Muscle layer of duodenum (tissue), 2 donors: ENCODE data around the gene FES.
A peak's percentile ranks its signal among the peaks of the same experiment; 100 is the strongest.
"Not testable (repeated sequence)": the region's sequence is repeated elsewhere in the genome, so short reads cannot be mapped to it uniquely, and the experiment has no call there.

Source experiments
- H3K27ac ChIP-seq: one replicate; pipeline ENCODE4 v1.7.0; 2013; ENCODE audit warnings: mild to moderate bottlenecking, low read length
- H3K27me3 ChIP-seq: one replicate; pipeline ENCODE4 v1.7.0; 2013; ENCODE audit warnings: low read depth, mild to moderate bottlenecking, control low read depth, low read length
- H3K36me3 ChIP-seq, 2 donors: one replicate each; pipeline ENCODE4 v1.7.0; 2013; ENCODE audit warnings: low read length in 2 of 2, control low read depth in 1 of 2, mild to moderate bottlenecking in 1 of 2; ENCODE audit not compliant: insufficient read depth in 2 of 2, control insufficient read depth in 1 of 2
- H3K4me1 ChIP-seq, 2 donors: one replicate each; pipeline ENCODE4 v1.7.0; 2013; ENCODE audit warnings: low read length in 2 of 2, mild to moderate bottlenecking in 2 of 2, control low read depth in 1 of 2, moderate library complexity in 1 of 2; ENCODE audit not compliant: insufficient read depth in 2 of 2, control insufficient read depth in 1 of 2
- H3K4me3 ChIP-seq, 2 donors: one replicate each; pipeline ENCODE4 v1.7.0; 2013; ENCODE audit warnings: low read length in 2 of 2, low read depth in 1 of 2, mild to moderate bottlenecking in 1 of 2
- H3K9me3 ChIP-seq, 2 donors: one replicate each; pipeline ENCODE4 v1.7.0; 2013; ENCODE audit warnings: low read length in 2 of 2, control low read depth in 1 of 2, mild to moderate bottlenecking in 1 of 2; ENCODE audit not compliant: control insufficient read depth in 1 of 2
- donor health status: healthy.

The FES gene

GRCh38 chr15:90915216-90915807 is 31.0 kb downstream of the FES start:
- Histone ChIP-seq H3K4me3 (no peak overlapping the region), H3K27ac (peak overlapping the region; percentile 16), H3K4me1 (no peaks in the 10 kb centered on the region), H3K36me3 (peaks cover 85 to 97% of the 10 kb centered on the region in 2 donors), H3K27me3 (no peaks in the 10 kb centered on the region), H3K9me3 (no peaks in the 10 kb centered on the region)

DNA sequence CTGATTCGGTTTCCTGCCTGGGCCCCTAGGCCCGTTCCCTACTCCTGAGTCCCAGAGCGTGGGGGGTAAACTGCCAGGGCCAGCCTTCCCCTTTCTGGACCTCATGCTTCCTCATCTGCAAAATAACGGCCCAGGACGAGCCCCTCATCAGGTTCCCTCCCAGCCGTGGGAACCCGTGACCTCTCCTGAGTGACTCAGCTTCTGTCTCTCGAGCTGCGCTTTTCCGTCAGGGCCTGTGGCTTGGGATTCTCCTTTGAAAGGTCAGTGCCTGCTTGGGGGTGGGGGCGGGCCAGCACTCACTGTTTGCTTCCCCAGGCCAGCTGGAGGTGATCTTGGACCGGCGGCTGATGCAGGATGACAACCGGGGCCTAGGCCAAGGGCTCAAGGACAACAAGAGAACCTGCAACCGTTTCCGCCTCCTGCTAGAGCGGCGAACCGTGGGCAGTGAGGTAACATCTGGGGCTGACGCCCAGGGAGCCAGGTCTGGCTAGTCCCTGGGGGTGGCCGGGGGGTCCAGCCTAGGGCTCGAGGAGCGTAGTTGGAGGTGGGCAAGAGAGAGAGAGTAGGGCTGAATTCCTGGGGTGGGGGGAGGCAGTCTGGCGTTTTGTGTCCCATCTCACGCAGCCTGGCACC is 31.6 kb downstream of the FES start:
- H3K9me3 ChIP-seq = no peaks in the 10 kb centered on the region
- H3K4me3 ChIP-seq = peak overlapping the region in 1 of 2 donors; percentile 25
- H3K27me3 ChIP-seq = no peaks in the 10 kb centered on the region
- peaks cover 85 to 97% of the 10 kb centered on the region in 2 donors for H3K36me3 ChIP-seq
- no peaks in the 10 kb centered on the region for H3K4me1 ChIP-seq
- H3K27ac ChIP-seq = peak overlapping the region; percentile 23

DNA sequence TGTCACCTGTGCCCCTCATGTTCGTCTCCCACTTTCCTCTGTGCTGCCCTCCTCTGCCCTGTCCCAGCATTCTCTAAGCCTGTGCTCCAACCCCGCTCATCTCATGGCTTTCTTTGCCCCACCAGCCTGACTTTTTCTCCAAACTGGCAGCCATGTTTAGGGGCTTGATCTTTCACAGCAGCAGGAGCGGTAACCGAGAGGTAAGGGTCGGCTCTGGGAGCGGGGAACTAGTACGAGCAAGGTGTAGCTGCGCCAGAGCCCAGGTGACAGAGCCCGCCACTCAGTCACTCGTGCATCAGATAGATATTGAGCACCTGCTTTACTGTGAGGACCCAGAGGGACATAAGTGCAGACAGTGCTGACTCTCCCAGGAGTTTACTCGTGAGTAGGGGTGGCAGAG is 32.2 kb downstream of the FES start:
- Histone ChIP-seq H3K4me1 (no peaks in the 10 kb centered on the region), H3K9me3 (no peaks in the 10 kb centered on the region), H3K4me3 (peak overlapping the region in 1 of 2 donors; percentile 25), H3K27ac (peak overlapping the region; percentile 23), H3K27me3 (no peaks in the 10 kb centered on the region), H3K36me3 (peaks cover 83 to 97% of the 10 kb centered on the region in 2 donors)

- Histone ChIP-seq H3K36me3 (peaks cover 72 to 88% of the 10 kb centered on the region in 2 donors), H3K4me1 (no peaks in the 10 kb centered on the region), H3K9me3 (no peaks in the 10 kb centered on the region), H3K27me3 (no peaks in the 10 kb centered on the region), H3K27ac (no peak overlapping the region), H3K4me3 (no peak overlapping the region)
Measured at GRCh38 chr15:90917569-90917968, 33.3 kb downstream of the FES start.

DNA sequence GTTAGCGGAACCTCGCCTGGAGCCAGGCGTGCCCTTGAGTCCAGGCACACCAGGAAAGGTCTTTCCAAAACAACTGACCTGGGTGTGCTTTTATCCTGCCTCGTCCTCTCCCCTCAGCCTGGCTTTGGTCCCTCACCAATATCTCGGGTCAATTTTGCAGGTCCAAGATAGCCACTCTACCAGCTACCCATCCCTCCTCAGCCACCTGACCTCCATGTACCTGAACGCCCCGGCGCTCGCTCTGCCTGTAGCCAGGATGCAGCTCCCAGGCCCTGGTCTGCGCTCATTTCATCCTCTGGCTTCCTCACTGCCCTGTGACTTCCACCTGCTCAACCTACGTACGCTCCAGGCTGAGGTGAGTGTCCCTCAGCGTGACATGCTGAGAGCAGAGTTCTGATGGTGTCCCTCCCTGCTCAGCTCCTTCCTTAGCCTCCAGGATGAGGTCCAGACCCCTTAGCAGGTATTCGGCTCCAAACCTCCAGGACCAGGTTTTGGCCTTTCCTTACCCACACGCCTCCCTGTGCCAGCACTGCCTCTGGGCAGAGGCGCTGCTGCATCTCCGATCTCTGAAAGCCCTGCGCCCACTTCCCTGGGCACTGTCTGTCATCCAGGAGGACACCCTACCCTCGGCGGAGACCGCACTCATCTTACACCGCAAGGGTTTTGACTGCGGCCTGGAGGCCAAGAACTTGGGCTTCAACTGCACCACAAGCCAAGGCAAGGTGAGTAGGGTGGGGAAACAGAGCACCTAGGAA is 33.9 kb downstream of the FES start:
- Histone ChIP-seq H3K36me3 (peaks cover 66 to 82% of the 10 kb centered on the region in 2 donors), H3K4me1 (no peaks in the 10 kb centered on the region), H3K4me3 (no peak overlapping the region), H3K27ac (no peak overlapping the region), H3K27me3 (no peaks in the 10 kb centered on the region), H3K9me3 (no peaks in the 10 kb centered on the region)

DNA sequence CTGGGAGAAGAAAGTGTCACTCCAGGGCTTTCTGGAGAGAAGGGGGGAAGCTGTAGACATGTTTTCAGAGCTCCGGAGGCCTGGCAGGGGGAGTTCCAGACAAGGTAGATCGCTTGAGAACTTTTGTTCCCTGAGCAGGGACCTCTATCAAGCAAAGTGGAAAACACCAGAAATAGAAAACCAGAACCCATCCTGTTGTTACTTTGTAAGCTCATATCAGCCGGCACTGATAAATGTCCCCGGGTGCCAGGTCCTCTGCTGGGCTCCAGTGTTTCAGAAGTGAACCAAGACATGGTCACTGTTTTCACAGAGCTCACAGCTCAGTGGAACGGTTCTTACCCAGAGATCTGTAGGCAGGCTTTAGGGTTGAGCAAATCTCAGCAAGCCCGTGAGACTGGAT is 34.5 kb downstream of the FES start:
- H3K4me1 ChIP-seq = no peaks in the 10 kb centered on the region
- peaks cover 60 to 76% of the 10 kb centered on the region in 2 donors for H3K36me3 ChIP-seq
- no peak overlapping the region for H3K27ac ChIP-seq

DNA sequence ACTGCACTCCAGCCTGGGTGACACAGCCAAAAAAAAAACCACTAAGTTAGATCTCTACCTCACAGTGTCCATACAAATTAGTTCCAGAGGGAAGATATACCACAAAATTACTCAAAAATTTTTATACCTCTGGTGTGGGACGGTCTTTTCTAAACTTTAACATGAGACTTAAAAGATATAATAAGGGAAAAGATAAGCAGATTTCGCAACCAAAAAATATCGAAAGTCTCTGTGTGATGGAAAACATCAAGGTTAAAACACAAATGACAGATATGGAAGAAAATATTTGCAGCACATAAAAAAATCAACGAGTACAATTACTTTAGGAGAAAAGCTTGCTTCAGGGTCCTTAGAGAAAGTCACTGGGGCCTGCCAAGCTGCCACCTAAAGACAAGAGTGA is 37.6 kb downstream of the FES start:
- no peaks in the 10 kb centered on the region for H3K27me3 ChIP-seq
- H3K9me3 ChIP-seq = no peaks in the 10 kb centered on the region
- H3K27ac ChIP-seq = no peak overlapping the region
- peaks cover 42 to 46% of the 10 kb centered on the region in 2 donors for H3K36me3 ChIP-seq
- no peak overlapping the region for H3K4me3 ChIP-seq
- H3K4me1 ChIP-seq = no peaks in the 10 kb centered on the region

More for the DNA sequence above, 34.5 kb downstream of the FES start:
- Histone ChIP-seq H3K9me3 (no peaks in the 10 kb centered on the region), H3K4me3 (no peak overlapping the region), H3K27me3 (no peaks in the 10 kb centered on the region)

GRCh38 chr15:90922712-90923322 is 38.5 kb downstream of the FES start:
- H3K9me3 ChIP-seq, H3K4me3 ChIP-seq, H3K27ac ChIP-seq, H3K4me1 ChIP-seq, H3K27me3 ChIP-seq: not testable (repeated sequence)
- peaks cover 33 to 38% of the 10 kb centered on the region in 2 donors for H3K36me3 ChIP-seq

DNA sequence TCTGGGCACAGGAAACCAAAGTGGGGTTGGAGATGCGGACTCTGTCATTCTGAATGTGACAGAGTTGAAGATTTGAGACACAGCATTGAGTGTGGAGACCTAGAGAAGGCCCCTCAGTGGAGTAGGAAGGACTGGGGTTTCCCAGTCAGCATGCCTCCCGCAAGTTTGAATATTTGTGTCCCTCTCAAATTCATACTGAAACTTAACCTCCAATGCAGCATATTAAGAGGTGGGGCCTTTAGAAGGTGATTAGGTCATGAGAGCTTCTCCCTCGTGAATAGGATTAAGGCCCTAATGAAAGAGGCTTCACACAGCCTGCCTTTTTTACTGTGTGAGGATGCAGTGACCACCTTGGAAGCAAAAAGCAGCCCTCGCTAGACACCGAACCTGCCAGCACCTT is 40.1 kb downstream of the FES start:
- Histone ChIP-seq H3K9me3 (no peaks in the 10 kb centered on the region), H3K27ac (no peak overlapping the region), H3K4me3 (no peak overlapping the region), H3K4me1 (peaks cover 0 to 5% of the 10 kb centered on the region in 2 donors), H3K36me3 (peaks cover 19 to 23% of the 10 kb centered on the region in 2 donors), H3K27me3 (no peaks in the 10 kb centered on the region)

DNA sequence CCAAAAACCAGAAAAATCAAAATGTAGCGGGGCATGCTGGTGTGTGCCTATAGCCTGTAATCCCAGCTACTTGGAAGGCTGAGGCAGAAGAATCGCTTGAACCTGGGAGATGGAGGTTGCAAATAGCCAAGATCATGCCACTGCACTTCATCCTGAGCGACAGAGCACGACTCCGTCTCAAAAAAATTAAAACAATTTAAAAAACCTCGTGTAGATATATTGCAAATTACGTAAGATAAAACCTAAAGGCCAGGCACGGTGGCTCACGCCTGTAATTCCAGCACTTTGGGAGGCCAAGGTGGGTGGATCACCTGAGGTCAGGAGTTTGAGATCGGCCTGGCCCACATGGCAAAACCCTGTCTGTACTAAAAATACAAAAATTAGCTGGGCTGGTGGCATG is 42.5 kb downstream of the FES start:
- H3K27ac ChIP-seq, H3K9me3 ChIP-seq, H3K4me3 ChIP-seq, H3K27me3 ChIP-seq, H3K36me3 ChIP-seq: not testable (repeated sequence)
- peaks cover 4 to 12% of the 10 kb centered on the region in 2 donors for H3K4me1 ChIP-seq

GRCh38 chr15:90928106-90928505 is 43.8 kb downstream of the FES start:
- not testable (repeated sequence) for H3K4me3 ChIP-seq, H3K27ac ChIP-seq, H3K27me3 ChIP-seq, H3K9me3 ChIP-seq, H3K36me3 ChIP-seq
- peaks cover 4 to 15% of the 10 kb centered on the region in 2 donors for H3K4me1 ChIP-seq
